ENCODE data around the gene FGG.

Gene FGG

GRCh38 chr4:154606728-154607723, 5.4 kb downstream of the FGG start:
- no peak overlapping the region for H3K27ac ChIP-seq (ENCODE audit: extremely low read depth, low read depth, low read length)
- no peak for TF ChIP-seq ZNF580 (tag by site-specific recombination; IDR thresholded peaks at IDR 0.05)
- no peak for TF ChIP-seq ZNF416 (tag by site-specific recombination; IDR thresholded peaks at IDR 0.05)
- no peak for TF ChIP-seq ZNF394 (tag by site-specific recombination; IDR thresholded peaks at IDR 0.05; ENCODE audit: borderline replicate concordance)
- no peak for TF ChIP-seq ZNF692 (tag by site-specific recombination; IDR thresholded peaks at IDR 0.05)
- no peak for TF ChIP-seq ZNF701 (tag by site-specific recombination; IDR thresholded peaks at IDR 0.05)
- no peak for TF ChIP-seq SETDB1 (IDR thresholded peaks at IDR 0.05; ENCODE audit: insufficient read length, low read length)
- no peak for TF ChIP-seq ZNF354C (tag by site-specific recombination; IDR thresholded peaks at IDR 0.05; ENCODE audit: borderline replicate concordance, low read depth)
- no peak for TF ChIP-seq ZSCAN23 (tag by site-specific recombination; IDR thresholded peaks at IDR 0.05)
- no peak for TF ChIP-seq ELK4 (IDR thresholded peaks at IDR 0.05; ENCODE audit: borderline replicate concordance, low read depth, low read length)
- TF ChIP-seq ZBTB49 (tag by site-specific recombination; IDR thresholded peaks at IDR 0.05; ENCODE audit: low read depth), result no peak
- CTCF ChIA-PET, result interaction anchor here (1.1 to 20.9 kb wide), 2 partner anchors 12 to 51 kb away, joined by 3 to 429 read pairs; partner anchors contain the start of genes FGB and PLRG1
- no peaks in the 10 kb centered on the region for H3K9me3 ChIP-seq (ENCODE audit: control insufficient read depth, insufficient read depth, low read depth, low read length)
- H3K4me3 ChIP-seq (ENCODE audit: low read depth, low read length), result no peak overlapping the region
- POLR2A ChIA-PET, result no interaction called here
- no peaks in the 10 kb centered on the region for H3K36me3 ChIP-seq (ENCODE audit: control insufficient read depth in 2 of 2, insufficient read depth in 1 of 2, low read length in 2 of 2)
- no peaks in the 10 kb centered on the region for H3K4me1 ChIP-seq (ENCODE audit: control insufficient read depth, insufficient read depth, low read length)

- no peaks in the 10 kb centered on the region for H3K4me1 ChIP-seq (ENCODE audit: control insufficient read depth, insufficient read depth, low read length)
- no peak overlapping the region for H3K4me3 ChIP-seq (ENCODE audit: low read depth, low read length)
- TF ChIP-seq EGR2 (tag by site-specific recombination; IDR thresholded peaks at IDR 0.05; ENCODE audit: low read depth) (no peak), ZNF391 (tag by site-specific recombination; IDR thresholded peaks at IDR 0.05; ENCODE audit: borderline replicate concordance, low read depth) (no peak), ZNF416 (tag by site-specific recombination; IDR thresholded peaks at IDR 0.05) (no peak), ZNF169 (tag by site-specific recombination; IDR thresholded peaks at IDR 0.05) (no peak)
- ChIA-PET POLR2A (no interaction called here), CTCF (interaction anchor here (1.2 kb wide), 1 partner anchor 52 kb away, joined by 4 read pairs; no protein-coding TSS in a partner anchor)
- H3K9me3 ChIP-seq (ENCODE audit: control insufficient read depth, insufficient read depth, low read depth, low read length), result no peaks in the 10 kb centered on the region
- no peaks in the 10 kb centered on the region for H3K36me3 ChIP-seq (ENCODE audit: control insufficient read depth in 2 of 2, insufficient read depth in 1 of 2, low read length in 2 of 2)
- no peak overlapping the region for H3K27ac ChIP-seq (ENCODE audit: extremely low read depth, low read depth, low read length)
These were observed 7.7 kb downstream of the FGG start for GRCh38 chr4:154604696-154605200.

Measured in HEK293 (cell line).